K562 (cell line): ENCODE data around the gene EPX. TPM values are rescaled to one million over a fixed set of nuclear protein-coding genes. Genes with fewer than 3 reads are reported as not detected.
A peak's percentile ranks its signal among the peaks of the same experiment; 100 is the strongest.

Experiments used
- ATAC-seq: fragments of 200-7000 bp; cut with Tn5 transposase; 3 replicates; pipeline ENCODE4 v1.9.1; 2020; ENCODE audit warnings: moderate library complexity
- BruUV-seq: library from RNA; stranded (reverse); fragments of 400-500 nt; replicated peaks from 2 replicates; lab custom pipeline; 2021; lab: Mats Ljungman, UMichigan
- CTCF ChIA-PET: fragments of 300-600 bp; formaldehyde crosslinking; extraction: SDS; loops from one replicate; lab custom pipeline; 2021; ENCODE audit warnings: low intra/inter-chr PET ratio; lab: Yijun Ruan, JAX
- POLR2A ChIA-PET: fragments of 300-600, 350-650 bp; sonication (Branson Sonifier 250); formaldehyde crosslinking; extraction: SDS; loops from one replicate; lab custom pipeline; 2021; ENCODE audit warnings: antibody characterized with exemption, inconsistent platforms; lab: Yijun Ruan, JAX
- DNase-seq, 4 experiments: peaks; one replicate each; pipeline versions ENCODE4 v3.0.0 to v3.0.0-alpha.2; 2011 to 2018; ENCODE audit warnings: low spot score in 3 of 4, mixed read lengths in 3 of 4; ENCODE audit errors: extremely low read depth in 1 of 4
- FAIRE-seq: peaks from 2 replicates; lab custom pipeline; 2011; peaks lifted over from hg19 to GRCh38; lab: Jason Lieb, UNC
- H2AFZ ChIP-seq: 2 replicates; pipeline ENCODE4 v1.6.0; 2011; ENCODE audit warnings: low read depth, low read length, control low read depth, inconsistent platforms
- H3K27ac ChIP-seq: fragments of 200-600 bp; 3 replicates; pipeline ENCODE4 v1.8.0; 2011; ENCODE audit warnings: low read depth, mild to moderate bottlenecking, control low read depth, inconsistent platforms, low read length, moderate library complexity, mixed read lengths; ENCODE audit errors: extremely low read depth
- H3K27me3 ChIP-seq, 2 experiments: fragments of 300-600 bp in 1 of 2; 2 replicates in 1 of 2; 3 replicates in 1 of 2; pipeline versions ENCODE4 v1.6.0 to v1.8.0; 2011; ENCODE audit warnings: inconsistent platforms in 2 of 2, low read length in 2 of 2, mild to moderate bottlenecking in 1 of 2, mixed read lengths in 1 of 2, moderate library complexity in 1 of 2; ENCODE audit not compliant: control insufficient read depth in 2 of 2, insufficient read depth in 2 of 2
- H3K36me3 ChIP-seq: fragments of 300-600 bp; 3 replicates; pipeline ENCODE4 v1.8.0; 2011; ENCODE audit warnings: mild to moderate bottlenecking, low read length, inconsistent platforms; ENCODE audit not compliant: control insufficient read depth, insufficient read depth
- H3K4me1 ChIP-seq, 2 experiments: fragments of 200-600 bp in 1 of 2; replicated peaks in 1 of 2; 2 replicates in 1 of 2; 3 replicates in 1 of 2; pipeline versions ENCODE4 v1.5.1 to v1.8.0; 2011; ENCODE audit warnings: inconsistent platforms in 2 of 2, low read length in 2 of 2, mild to moderate bottlenecking in 1 of 2, mixed read lengths in 1 of 2, moderate library complexity in 1 of 2; ENCODE audit not compliant: control insufficient read depth in 2 of 2, insufficient read depth in 2 of 2
- H3K4me2 ChIP-seq: 2 replicates; pipeline ENCODE4 v1.6.1; 2011; ENCODE audit warnings: low read length, control low read depth, inconsistent platforms, mixed read lengths; ENCODE audit not compliant: insufficient read depth
- H3K4me3 ChIP-seq: fragments of 200-600 bp; sonication (generic), shearing (Covaris generic); 2 replicates; pipeline ENCODE4 v1.5.1; 2016; ENCODE audit warnings: control low read depth, inconsistent platforms
- H3K79me2 ChIP-seq: fragments of 200-600 bp; 3 replicates; pipeline ENCODE4 v1.8.0; 2011; ENCODE audit warnings: low read length, inconsistent platforms; ENCODE audit not compliant: control insufficient read depth, insufficient read depth
- H3K9ac ChIP-seq, 2 experiments: 2 replicates each; pipeline versions ENCODE4 v1.6.0 to v1.6.1; 2011; ENCODE audit warnings: low read depth in 2 of 2, low read length in 2 of 2, control low read depth in 1 of 2, inconsistent platforms in 1 of 2, mild to moderate bottlenecking in 1 of 2, mixed read lengths in 1 of 2; ENCODE audit not compliant: insufficient read depth in 1 of 2
- H3K9me1 ChIP-seq: one replicate; pipeline ENCODE4 v1.6.0; 2011; ENCODE audit warnings: inconsistent platforms, mild to moderate bottlenecking, low read length, moderate library complexity; ENCODE audit not compliant: control insufficient read depth, insufficient read depth
- H3K9me3 ChIP-seq: replicated peaks from 2 replicates; pipeline ENCODE4 v1.5.1; 2011; ENCODE audit warnings: low read depth, low read length, inconsistent platforms; ENCODE audit not compliant: control insufficient read depth, insufficient read depth
- H4K20me1 ChIP-seq: replicated peaks from 2 replicates; pipeline ENCODE4 v1.6.1; 2011; ENCODE audit warnings: low read length, inconsistent platforms, mixed read lengths; ENCODE audit not compliant: control insufficient read depth, insufficient read depth
- EP300 ChIP-seq: IDR thresholded peaks from 2 replicates; pipeline ENCODE4 v1.6.1; 2012; ENCODE audit warnings: low read length, improper control_type of control experiment
- FOXA3 ChIP-seq, 2 experiments: fragments of 450-650 bp in 1 of 2; sonication (generic) in 1 of 2; formaldehyde crosslinking; IDR thresholded peaks in 1 of 2; conservative IDR thresholded peaks in 1 of 2; 2 replicates each; pipeline versions ENCODE4 v1.4.0 to v1.8.0; 2020 to 2022; ENCODE audit warnings: mild to moderate bottlenecking in 2 of 2, missing genetic modification reagents in 1 of 2
- HIVEP1 ChIP-seq: fragments of 250-450 bp; sonication (Bioruptor Pico); IDR thresholded peaks from 2 replicates; pipeline ENCODE4 v1.4.0; 2020; ENCODE audit warnings: mild to moderate bottlenecking
- MCM2 ChIP-seq: fragments of 450-650 bp; IDR thresholded peaks from 2 replicates; pipeline ENCODE4 v1.6.1; 2017; ENCODE audit warnings: low read depth, mild to moderate bottlenecking
- NKRF ChIP-seq: fragments of 450-650 bp; IDR thresholded peaks from 2 replicates; pipeline ENCODE4 v1.6.1; 2016; ENCODE audit warnings: borderline replicate concordance
- NRF1 ChIP-seq, 2 experiments: fragments of 450-650 bp; IDR thresholded peaks in 1 of 2; conservative IDR thresholded peaks in 1 of 2; 2 replicates each; pipeline ENCODE4 v1.6.1; 2014; ENCODE audit warnings: mild to moderate bottlenecking in 2 of 2
- SETDB1 ChIP-seq: IDR thresholded peaks from one replicate; pipeline ENCODE4 v1.6.1; 2012; ENCODE audit warnings: low read length, control low read depth, inconsistent platforms
- ZNF316 ChIP-seq: fragments of 450-650 bp; IDR thresholded peaks from 2 replicates; pipeline ENCODE4 v1.6.1; 2016
- WGBS: fragments of 100-300 bp; shearing (Covaris generic); methylation state at CpG from one replicate; pipeline ENCODE4 v1.1.6; 2016; ENCODE audit warnings: low coverage, mixed read lengths; ENCODE audit not compliant: insufficient coverage; ENCODE audit errors: missing lambda C conversion rate; 5-methylcytosine and 5-hydroxymethylcytosine counted together
- in situ Hi-C: fragments of 300-500 bp; cut with MboI; formaldehyde crosslinking; loops from 4 replicates; pipeline ENCODE4 v1.15.0; 2018; ENCODE audit warnings: inconsistent platforms, mixed read lengths
- intact Hi-C: fragments of 100-400 bp; cut with micrococcal nuclease; formaldehyde crosslinking; loops from 2 replicates; pipeline ENCODE4 v1.14.2; 2022
- polyA plus RNA-seq, 8 experiments: library from polyadenylated mRNA; depleted of rRNA in 4 of 8; stranded (reverse) in 5 of 8; unstranded in 3 of 8; fragments of >200 nt; fragmentation: Nextera tagmentation in 2 of 8; fragmentation: Illumina TruSeq in 1 of 8; extraction: Ambion mirVana in 2 of 8; extraction: Trizol in 1 of 8; gene quantifications; 2 replicates each; pipeline versions ENCODE4 v1.2.1 to v1.2.3, GENCODE V29; 2011 to 2014; ENCODE audit warnings: inconsistent platforms in 1 of 8, missing spikeins in 1 of 8
- total RNA-seq, 7 experiments: library from RNA; depleted of rRNA in 6 of 7; stranded (reverse); fragments of >200 nt in 6 of 7; fragmentation: Illumina TruSeq in 2 of 7; extraction: Trizol in 2 of 7; gene quantifications; 2 replicates each; pipeline versions ENCODE4 v1.2.1 to v1.2.3, GENCODE V29; 2011 to 2021; ENCODE audit warnings: low replicate concordance in 1 of 7
- TF ChIP-seq, protein P1 (sequence below): fragments of 450-650 bp; IDR thresholded peaks from 2 replicates; pipeline ENCODE4 v1.7.1; 2018; ENCODE audit warnings: mild to moderate bottlenecking, low read depth; ENCODE audit not compliant: partially characterized antibody

The EPX gene
- total and polyA plus RNA-seq, 9 of the 15 experiments (the other 6 are each of a cell fraction or from before 2014, with no cell fraction given): 0.07 to 0.33 (median 0.19) TPM; not detected in 3

DNA sequence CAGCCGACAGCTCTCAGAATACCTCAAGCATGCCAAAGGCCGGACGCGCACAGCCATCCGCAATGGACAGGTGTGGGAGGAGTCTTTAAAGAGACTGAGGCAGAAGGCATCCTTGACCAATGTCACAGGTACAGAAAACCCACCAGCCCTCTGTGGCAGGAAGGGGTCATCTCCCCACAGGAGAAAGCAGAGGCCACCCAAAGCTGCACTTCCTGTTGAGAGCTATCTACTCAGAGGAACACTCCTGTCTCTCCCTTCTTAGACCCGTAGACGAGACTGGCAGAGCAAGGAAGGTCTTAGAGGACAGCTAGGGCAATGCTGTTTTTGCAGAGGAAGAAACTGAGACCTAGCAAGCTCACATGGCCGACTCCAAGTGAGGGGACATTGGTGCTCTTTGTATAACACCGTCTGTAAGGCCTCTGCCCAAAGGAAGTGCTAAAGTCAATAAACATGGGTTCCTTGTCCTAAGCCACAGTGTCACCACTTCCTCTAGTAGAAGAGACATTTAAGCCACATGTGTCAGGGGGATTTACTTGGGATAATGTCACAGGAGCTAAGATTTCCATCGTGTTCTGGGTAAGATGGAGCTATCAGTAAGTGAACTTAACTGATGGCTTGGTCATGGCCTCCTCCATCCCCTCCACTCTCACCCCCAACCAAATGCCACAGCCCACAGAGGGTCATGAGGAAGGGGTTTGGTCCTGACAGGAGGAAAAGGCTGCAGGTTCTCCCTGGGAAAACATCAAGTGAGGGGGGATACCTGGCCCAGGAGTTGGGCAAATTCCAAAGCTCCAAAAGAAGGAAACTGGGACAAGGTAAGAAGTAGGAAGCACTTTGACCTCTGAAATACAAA, 55.2 kb downstream of the EPX start:
- no peaks in the 10 kb centered on the region for H3K79me2 ChIP-seq
- BruUV-seq: no TSS peak
- no peak for FAIRE-seq
- DNase-seq: no peak
- peak overlapping the region; percentile 78 for H2AFZ ChIP-seq
- ChIA-PET CTCF (no interaction called here), POLR2A (interaction anchor here (0.6 to 1.1 kb wide), 4 partner anchors 12 to 1339 kb away, joined by 3 read pairs; no protein-coding TSS in a partner anchor)
- in situ Hi-C loops (no loop called here), intact Hi-C loops (no loop called here)
- H3K9ac ChIP-seq: no peak overlapping the region
- no peaks in the 10 kb centered on the region for H4K20me1 ChIP-seq
- no peaks in the 10 kb centered on the region for H3K9me1 ChIP-seq
- no peak overlapping the region for H3K27ac ChIP-seq
- no peaks in the 10 kb centered on the region for H3K36me3 ChIP-seq
- H3K4me2 ChIP-seq: no peak overlapping the region
- ATAC-seq: no peak
- TF ChIP-seq FOXA3 (CRISPR knock-in tag; conservative IDR thresholded peaks at IDR 0.05 in 1 of 2, IDR thresholded peaks at IDR 0.05 in 1 of 2) (peak in 1 of 2 experiments; percentile 72; a peak in 2 of 4 replicates), NRF1 (conservative IDR thresholded peaks at IDR 0.05 in 1 of 2, IDR thresholded peaks at IDR 0.05 in 1 of 2) (no peak)
- H3K9me3 ChIP-seq: no peaks in the 10 kb centered on the region; the same call in 1 of the 2 replicates
- no peak overlapping the region for H3K4me3 ChIP-seq
- 54% methylated on average over 10 of the region's 10 CpGs for WGBS
- H3K27me3 ChIP-seq: peaks cover 2 to 10% of the 10 kb centered on the region in 2 experiments; a peak in 2 of 5 replicates
- H3K4me1 ChIP-seq: peaks cover 17 to 26% of the 10 kb centered on the region in 2 experiments

DNA sequence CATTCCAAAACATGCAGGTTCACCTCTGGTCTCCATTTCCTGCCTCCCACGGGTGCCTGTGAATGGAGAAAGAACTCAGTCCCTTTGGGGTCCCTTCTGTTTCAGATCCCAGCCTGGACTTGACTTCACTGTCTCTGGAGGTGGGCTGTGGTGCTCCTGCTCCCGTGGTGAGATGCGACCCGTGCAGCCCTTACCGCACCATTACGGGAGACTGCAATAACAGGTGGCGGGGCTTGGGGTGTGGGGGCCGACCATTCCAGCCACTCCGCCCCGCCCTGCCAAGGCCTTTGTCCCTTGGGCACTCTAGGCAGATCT, 56.4 kb downstream of the EPX start:
- no peak for FAIRE-seq
- BruUV-seq: no TSS peak

More for the DNA sequence above, 56.4 kb downstream of the EPX start:
- Histone ChIP-seq H3K4me2 (no peak overlapping the region), H3K4me1 (peaks cover 17 to 26% of the 10 kb centered on the region in 2 experiments), H3K27ac (no peak overlapping the region), H4K20me1 (no peaks in the 10 kb centered on the region), H3K9ac (no peak overlapping the region), H3K79me2 (no peaks in the 10 kb centered on the region), H3K27me3 (peaks cover 0 to 5% of the 10 kb centered on the region in 2 experiments; a peak in 1 of 5 replicates), H3K4me3 (no peak overlapping the region), H2AFZ (peak overlapping the region; percentile 46; the same call in 1 of the 2 replicates), H3K36me3 (no peaks in the 10 kb centered on the region), H3K9me1 (no peaks in the 10 kb centered on the region), H3K9me3 (no peaks in the 10 kb centered on the region; the same call in 1 of the 2 replicates)
- ChIA-PET CTCF (no interaction called here), POLR2A (no interaction called here)
- WGBS: 67% methylated on average over 7 of the region's 10 CpGs
- intact Hi-C loops (no loop called here), in situ Hi-C loops (no loop called here)
- no peak for ATAC-seq
- TF ChIP-seq SETDB1 (no peak), EP300 (no peak), NKRF (no peak), MCM2 (no peak), HIVEP1 (CRISPR knock-in tag) (no peak), ZNF316 (no peak)
- TF ChIP-seq, protein P1, sequence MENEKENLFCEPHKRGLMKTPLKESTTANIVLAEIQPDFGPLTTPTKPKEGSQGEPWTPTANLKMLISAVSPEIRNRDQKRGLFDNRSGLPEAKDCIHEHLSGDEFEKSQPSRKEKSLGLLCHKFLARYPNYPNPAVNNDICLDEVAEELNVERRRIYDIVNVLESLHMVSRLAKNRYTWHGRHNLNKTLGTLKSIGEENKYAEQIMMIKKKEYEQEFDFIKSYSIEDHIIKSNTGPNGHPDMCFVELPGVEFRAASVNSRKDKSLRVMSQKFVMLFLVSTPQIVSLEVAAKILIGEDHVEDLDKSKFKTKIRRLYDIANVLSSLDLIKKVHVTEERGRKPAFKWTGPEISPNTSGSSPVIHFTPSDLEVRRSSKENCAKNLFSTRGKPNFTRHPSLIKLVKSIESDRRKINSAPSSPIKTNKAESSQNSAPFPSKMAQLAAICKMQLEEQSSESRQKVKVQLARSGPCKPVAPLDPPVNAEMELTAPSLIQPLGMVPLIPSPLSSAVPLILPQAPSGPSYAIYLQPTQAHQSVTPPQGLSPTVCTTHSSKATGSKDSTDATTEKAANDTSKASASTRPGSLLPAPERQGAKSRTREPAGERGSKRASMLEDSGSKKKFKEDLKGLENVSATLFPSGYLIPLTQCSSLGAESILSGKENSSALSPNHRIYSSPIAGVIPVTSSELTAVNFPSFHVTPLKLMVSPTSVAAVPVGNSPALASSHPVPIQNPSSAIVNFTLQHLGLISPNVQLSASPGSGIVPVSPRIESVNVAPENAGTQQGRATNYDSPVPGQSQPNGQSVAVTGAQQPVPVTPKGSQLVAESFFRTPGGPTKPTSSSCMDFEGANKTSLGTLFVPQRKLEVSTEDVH: no peak
- DNase-seq: no peak
